HepG2 (cell line): ENCODE data around the gene SESN3. TPM values are rescaled to one million over a fixed set of nuclear protein-coding genes. Genes with fewer than 3 reads are reported as not detected.
A peak's percentile ranks its signal among the peaks of the same experiment; 100 is the strongest.

Experiments used
- ATAC-seq: fragments of 200-7000 bp; cut with Tn5 transposase; 3 replicates; pipeline ENCODE4 v1.9.1; 2020; ENCODE audit warnings: mild to moderate bottlenecking, moderate library complexity
- BruUV-seq: library from RNA; stranded (reverse); fragments of 400-500 nt; replicated peaks from 2 replicates; lab custom pipeline; 2021; lab: Mats Ljungman, UMichigan
- CTCF ChIA-PET: fragments of 300-600 bp; formaldehyde crosslinking; extraction: SDS; loops from one replicate; lab custom pipeline; 2021; ENCODE audit warnings: low total read pairs, inconsistent platforms, low intra/inter-chr PET ratio; lab: Yijun Ruan, JAX
- POLR2A ChIA-PET: fragments of 350-600 bp; sonication (Branson Sonifier 250); formaldehyde crosslinking; loops from one replicate; lab custom pipeline; 2020; ENCODE audit warnings: antibody characterized with exemption, inconsistent platforms; lab: Yijun Ruan, JAX
- DNase-seq: peaks from one replicate; pipeline ENCODE4 v3.0.0-alpha.2; 2015; ENCODE audit warnings: low spot score
- FAIRE-seq: peaks from 3 replicates; lab custom pipeline; 2011; peaks lifted over from hg19 to GRCh38; lab: Jason Lieb, UNC
- H2AFZ ChIP-seq: one replicate; pipeline ENCODE4 v1.6.1; 2011; ENCODE audit warnings: low read length, inconsistent platforms
- H3K27ac ChIP-seq: fragments of 300-600 bp; 3 replicates; pipeline ENCODE4 v1.8.0; 2011; ENCODE audit warnings: mixed run types, mild to moderate bottlenecking, mixed read lengths, low read length, inconsistent platforms; ENCODE audit not compliant: insufficient read depth; ENCODE audit errors: extremely low read length
- H3K27me3 ChIP-seq, 2 experiments: fragments of 200-600 bp in 1 of 2; 2 replicates in 1 of 2; 3 replicates in 1 of 2; pipeline versions ENCODE4 v1.6.0 to v1.8.0; 2011; ENCODE audit warnings: low read length in 2 of 2, mild to moderate bottlenecking in 2 of 2, moderate library complexity in 2 of 2, inconsistent platforms in 1 of 2; ENCODE audit not compliant: insufficient read depth in 2 of 2, control insufficient read depth in 1 of 2
- H3K36me3 ChIP-seq, 2 experiments: fragments of 200-600 bp in 1 of 2; replicated peaks in 1 of 2; 2 replicates in 1 of 2; 3 replicates in 1 of 2; pipeline versions ENCODE4 v1.5.1 to v1.8.0; 2011; ENCODE audit warnings: low read length in 2 of 2, inconsistent platforms in 1 of 2; ENCODE audit not compliant: insufficient read depth in 2 of 2, control insufficient read depth in 1 of 2
- H3K4me1 ChIP-seq: 2 replicates; pipeline ENCODE4 v1.5.1; 2012; ENCODE audit warnings: low read length, inconsistent platforms; ENCODE audit not compliant: insufficient read depth
- H3K4me2 ChIP-seq: 2 replicates; pipeline ENCODE4 v1.6.0; 2011; ENCODE audit warnings: low read depth, low read length, inconsistent platforms
- H3K4me3 ChIP-seq, 3 experiments: fragments of 200-600 bp in 1 of 3; sonication (generic), shearing (Covaris generic) in 1 of 3; replicated peaks in 1 of 3; 2 replicates each; pipeline ENCODE4 v1.5.1; 2011 to 2016; ENCODE audit warnings: low read length in 3 of 3, inconsistent platforms in 2 of 3, low read depth in 2 of 3, mild to moderate bottlenecking in 2 of 3, control low read depth in 1 of 3, mixed read lengths in 1 of 3; ENCODE audit not compliant: insufficient read depth in 1 of 3
- H3K79me2 ChIP-seq: one replicate; pipeline ENCODE4 v1.6.1; 2011; ENCODE audit warnings: low read length, inconsistent platforms; ENCODE audit not compliant: insufficient read depth
- H3K9ac ChIP-seq: 2 replicates; pipeline ENCODE4 v1.6.0; 2011; ENCODE audit warnings: mild to moderate bottlenecking, low read depth, low read length, inconsistent platforms; ENCODE audit not compliant: insufficient read depth
- H3K9me3 ChIP-seq: 2 replicates; pipeline ENCODE4 v1.5.1; 2012; ENCODE audit warnings: mild to moderate bottlenecking, low read length
- H4K20me1 ChIP-seq: 2 replicates; pipeline ENCODE4 v1.6.0; 2011; ENCODE audit warnings: inconsistent platforms, mild to moderate bottlenecking, low read length, moderate library complexity; ENCODE audit not compliant: insufficient read depth
- ARID3A ChIP-seq: IDR thresholded peaks from 2 replicates; pipeline ENCODE4 v1.6.1; 2012; ENCODE audit warnings: low read depth, low read length, improper control_type of control experiment
- HMG20B ChIP-seq: conservative IDR thresholded peaks from 2 replicates; pipeline ENCODE4 v1.6.1; 2016; ENCODE audit warnings: missing genetic modification reagents, missing compliant biosample characterization
- RNF219 ChIP-seq: sonication (generic); formaldehyde crosslinking; IDR thresholded peaks from 2 replicates; pipeline ENCODE4 v1.5.0; 2020; ENCODE audit warnings: mild to moderate bottlenecking, missing genetic modification reagents
- RORA ChIP-seq: sonication (generic); formaldehyde crosslinking; IDR thresholded peaks from 2 replicates; pipeline ENCODE4 v1.5.0; 2020; ENCODE audit warnings: mild to moderate bottlenecking, missing genetic modification reagents, moderate library complexity
- WIZ ChIP-seq: sonication (generic); formaldehyde crosslinking; IDR thresholded peaks from 2 replicates; pipeline ENCODE4 v1.5.1; 2020; ENCODE audit warnings: mild to moderate bottlenecking, missing genetic modification reagents
- ZNF207 ChIP-seq: fragments of 450-650 bp; IDR thresholded peaks from 2 replicates; pipeline ENCODE4 v1.6.1; 2016; ENCODE audit warnings: antibody characterized with exemption, borderline replicate concordance
- ZNF33B ChIP-seq: sonication (generic); formaldehyde crosslinking; IDR thresholded peaks from 2 replicates; pipeline ENCODE4 v1.5.1; 2020; ENCODE audit warnings: mild to moderate bottlenecking, missing genetic modification reagents
- ZNF512 ChIP-seq: sonication (generic); formaldehyde crosslinking; IDR thresholded peaks from 2 replicates; pipeline ENCODE4 v1.4.0; 2020; ENCODE audit warnings: mild to moderate bottlenecking, missing genetic modification reagents
- ZNF556 ChIP-seq: sonication (generic); formaldehyde crosslinking; IDR thresholded peaks from 2 replicates; pipeline ENCODE4 v1.4.0; 2020; ENCODE audit warnings: mild to moderate bottlenecking, missing genetic modification reagents, borderline replicate concordance
- ZNF747 ChIP-seq: sonication (generic); formaldehyde crosslinking; IDR thresholded peaks from 2 replicates; pipeline ENCODE4 v1.8.1; 2023; ENCODE audit warnings: missing genetic modification reagents, mild to moderate bottlenecking, borderline replicate concordance
- WGBS: methylation state at CpG from one replicate; pipeline ENCODE4 v1.1.6; 2017; ENCODE audit warnings: low lambda C conversion rate; 5-methylcytosine and 5-hydroxymethylcytosine counted together
- in situ Hi-C: cut with HindIII; loops from 2 replicates; pipeline ENCODE4 v1.10.0; 2017; ENCODE audit warnings: low pct_unique_long_range_greater_than_20kb; ENCODE audit not compliant: extremely low pct_ligation_motif_present
- intact Hi-C: fragments of 100-400 bp; cut with micrococcal nuclease; formaldehyde crosslinking; loops from one replicate; pipeline ENCODE4 v1.10.0; 2022; ENCODE audit not compliant: unreplicated experiment
- polyA plus RNA-seq, 8 experiments: library from polyadenylated mRNA; depleted of rRNA in 3 of 8; stranded (reverse) in 7 of 8; unstranded in 1 of 8; fragments of >200 nt; fragmentation: Illumina TruSeq in 4 of 8; extraction: Trizol in 4 of 8; gene quantifications; 2 replicates each; pipeline versions ENCODE4 v1.2.1 to v1.2.3, GENCODE V29; 2011 to 2016; ENCODE audit warnings: low read depth in 4 of 8, missing spikeins in 1 of 8, mixed read lengths in 1 of 8; ENCODE audit not compliant: insufficient read depth in 1 of 8
- total RNA-seq, 5 experiments: library from RNA; depleted of rRNA; stranded (reverse); fragments of >200 nt; fragmentation: Illumina TruSeq; extraction: Trizol; gene quantifications; 2 replicates each; pipeline ENCODE4 v1.2.3, GENCODE V29; 2016; ENCODE audit warnings: low read depth in 1 of 5

Gene SESN3
- total and polyA plus RNA-seq, 2 of the 13 experiments (the other 11 are each of a cell fraction or from before 2014, with no cell fraction given): 0.53 to 0.86 TPM

- no peak overlapping the region for H3K4me3 ChIP-seq
- ChIA-PET POLR2A (no interaction called here), CTCF (no interaction called here)
- DNase-seq (no peak), ATAC-seq (no peak), FAIRE-seq (no peak)
- H3K9ac ChIP-seq: no peak overlapping the region
- intact Hi-C loops (no loop called here), in situ Hi-C loops (no loop called here)
- WGBS: 54% methylated on average over 3 of the region's 3 CpGs
- H3K4me2 ChIP-seq: no peak overlapping the region
- H3K27me3 ChIP-seq: no peaks in the 10 kb centered on the region
- H3K36me3 ChIP-seq: no peaks in the 10 kb centered on the region
- H3K27ac ChIP-seq: no peak overlapping the region
- H3K9me3 ChIP-seq: no peaks in the 10 kb centered on the region
- H3K4me1 ChIP-seq: no peaks in the 10 kb centered on the region
- H3K79me2 ChIP-seq: no peaks in the 10 kb centered on the region
- H2AFZ ChIP-seq: no peak overlapping the region
- TF ChIP-seq RORA (CRISPR knock-in tag) (no peak), HMG20B (CRISPR knock-in tag) (no peak), RNF219 (CRISPR knock-in tag) (no peak), ZNF556 (no peak), ZNF207 (no peak)
- TF ChIP-seq, all 625 proteins: peak for 0
- no TSS peak for BruUV-seq
- no peaks in the 10 kb centered on the region for H4K20me1 ChIP-seq
These were observed 107.4 kb downstream of the SESN3 start for GRCh38 chr11:95123556-95123955.

- Histone ChIP-seq H3K36me3 (no peaks in the 10 kb centered on the region), H3K4me2 (no peak overlapping the region), H3K4me1 (no peaks in the 10 kb centered on the region), H3K79me2 (no peaks in the 10 kb centered on the region), H3K27ac (no peak overlapping the region), H3K27me3 (no peaks in the 10 kb centered on the region), H3K9me3 (no peaks in the 10 kb centered on the region), H3K9ac (no peak overlapping the region), H4K20me1 (no peaks in the 10 kb centered on the region), H2AFZ (no peak overlapping the region), H3K4me3 (no peak overlapping the region)
- no TSS peak for BruUV-seq
- no peak for TF ChIP-seq ZNF512 (CRISPR knock-in tag)
- TF ChIP-seq ARID3A: no peak
- TF ChIP-seq ZNF747: no peak
- no peak for TF ChIP-seq ZNF33B
- no peak for TF ChIP-seq WIZ
- intact Hi-C loops: no loop called here
- in situ Hi-C loops: no loop called here
- CTCF ChIA-PET: no interaction called here
- POLR2A ChIA-PET: no interaction called here
- no peak for ATAC-seq
- peak; percentile 9 for DNase-seq
- 85% methylated on average over 1 of the region's 1 CpG for WGBS
- no peak for FAIRE-seq
These were observed 109.3 kb downstream of the SESN3 start for GRCh38 chr11:95121698-95122097.
